Raji (cell line): ENCODE measurements around the gene WDR35.

ENCODE experiments used
- POLR2A ChIP-seq: IDR thresholded peaks from 2 replicates; pipeline ENCODE4 v1.6.1; 2011; ENCODE audit warnings: low read depth, low read length, control low read depth; ENCODE audit not compliant: insufficient read depth

The WDR35 gene

DNA sequence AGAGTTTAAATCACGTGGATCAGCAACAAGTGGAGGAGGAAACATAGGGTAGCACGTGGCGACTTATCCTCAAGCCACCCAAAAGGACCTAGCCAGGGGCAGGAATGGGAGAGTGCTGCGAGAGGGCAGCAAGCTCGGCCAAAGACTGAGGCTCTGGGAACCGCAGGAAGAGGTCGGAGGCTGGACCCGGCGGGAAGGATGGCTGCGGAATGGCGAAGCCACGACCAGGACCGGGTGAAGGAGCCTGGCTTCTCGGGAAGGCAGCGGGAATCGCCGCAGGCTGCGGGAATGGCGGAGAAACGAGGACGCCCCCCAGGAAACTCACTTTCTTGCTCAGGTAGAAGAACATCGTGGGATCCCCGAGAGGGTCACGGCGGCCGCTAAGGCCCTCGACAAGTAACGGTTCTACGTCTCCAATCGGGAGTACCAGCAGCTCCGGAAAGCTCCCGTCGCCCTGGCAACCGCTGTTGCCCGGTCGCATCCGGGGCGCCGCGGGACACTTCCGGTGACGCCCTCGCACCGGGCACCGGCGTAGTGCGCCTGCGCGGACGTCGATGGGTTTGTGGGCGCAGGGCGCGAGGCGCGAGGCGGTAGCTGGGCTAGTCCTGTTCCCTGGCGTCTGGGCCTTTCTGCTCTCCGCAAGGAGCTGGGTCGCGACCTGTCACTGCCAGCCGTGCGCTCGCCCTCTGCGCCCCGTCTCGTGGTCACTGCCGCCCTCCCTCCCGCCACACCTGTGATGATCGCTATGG lies at the start of gene WDR35:
Gene WDR35, minus strand, starts transcription at position 439 of the 749 bp plus-strand sequence. Its CDS starts 90 bp downstream, at position 349.
- TF ChIP-seq POLR2A: peak; percentile 90

- TF ChIP-seq POLR2A: no peak
Observed at GRCh38 chr2:20037660-20038059, 47.8 kb upstream of the WDR35 start.

DNA sequence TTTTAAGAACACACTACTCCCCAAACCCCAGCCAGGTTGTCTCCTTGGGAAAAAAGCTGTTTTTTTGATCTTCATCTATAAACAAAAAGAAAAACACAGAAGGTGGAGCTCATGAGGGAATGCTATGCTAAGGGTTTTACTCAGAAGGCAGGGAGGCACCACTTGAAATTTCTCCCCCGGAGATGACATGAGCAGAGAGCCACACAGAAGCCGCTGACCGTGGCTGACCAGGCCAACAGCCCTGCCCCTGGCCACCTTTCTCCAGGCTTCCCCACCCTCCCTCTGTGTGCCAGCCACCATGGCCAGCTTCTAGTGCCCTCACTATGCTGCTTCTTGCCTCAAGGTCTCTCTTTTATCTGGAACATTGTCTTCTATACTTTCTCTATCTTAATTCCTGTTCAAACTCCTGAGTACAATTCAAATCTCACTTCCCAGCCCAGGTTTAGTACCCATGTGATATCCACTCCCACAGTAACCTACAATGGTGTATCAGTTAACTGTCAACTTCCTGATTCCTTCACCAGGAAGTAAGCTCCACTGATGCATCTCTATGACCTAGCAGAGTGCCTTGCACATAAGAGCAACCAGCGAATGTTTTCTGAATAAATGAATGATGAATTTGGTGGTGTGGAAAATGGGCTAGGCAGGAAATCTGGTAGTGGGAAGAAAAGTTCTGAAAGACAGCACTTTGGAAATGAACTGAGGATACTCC lies 46.2 kb upstream of the WDR35 start:
- no peak for TF ChIP-seq POLR2A

DNA sequence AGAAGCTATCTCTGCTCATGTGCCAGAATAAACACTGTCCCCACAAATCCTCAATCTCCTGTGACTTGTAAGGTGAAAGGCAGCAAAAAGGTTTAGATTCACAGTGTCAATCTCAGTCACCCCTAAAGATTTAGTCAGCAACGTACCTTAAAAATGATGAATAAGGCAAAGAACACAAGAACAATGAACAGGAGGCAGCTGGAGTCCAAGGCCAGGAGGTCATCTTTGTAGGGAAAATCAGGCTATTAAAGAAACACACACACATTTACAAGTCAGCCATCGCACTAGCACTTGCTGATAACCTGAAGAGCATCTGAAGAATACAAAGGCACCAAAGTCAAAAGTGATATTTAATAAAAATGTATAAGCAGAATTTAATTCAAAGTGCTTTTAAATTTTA lies 44.9 kb upstream of the WDR35 start:
- no peak for TF ChIP-seq POLR2A

DNA sequence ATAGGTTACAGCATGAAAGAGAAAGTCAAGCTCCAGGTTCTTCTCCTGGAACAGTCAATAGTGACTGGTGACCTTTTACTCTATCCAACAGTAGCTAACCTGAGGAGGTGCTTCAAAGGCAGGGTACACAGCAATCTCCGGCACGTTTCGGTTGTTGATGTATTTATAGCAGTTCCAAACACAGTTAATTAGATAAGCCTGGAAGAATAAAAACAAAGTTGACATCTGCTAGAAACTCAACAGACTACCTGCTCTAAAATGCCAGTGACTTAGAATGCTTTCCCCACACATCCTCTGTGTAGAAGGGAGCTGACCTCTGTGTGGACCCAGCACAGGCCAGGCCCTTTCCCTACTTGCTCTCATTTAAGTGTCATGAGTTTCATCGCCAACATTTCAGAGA lies 44.3 kb upstream of the WDR35 start:
- TF ChIP-seq POLR2A: no peak

- no peak for TF ChIP-seq POLR2A
Observed at GRCh38 chr2:20033322-20033721, 43.4 kb upstream of the WDR35 start.

DNA sequence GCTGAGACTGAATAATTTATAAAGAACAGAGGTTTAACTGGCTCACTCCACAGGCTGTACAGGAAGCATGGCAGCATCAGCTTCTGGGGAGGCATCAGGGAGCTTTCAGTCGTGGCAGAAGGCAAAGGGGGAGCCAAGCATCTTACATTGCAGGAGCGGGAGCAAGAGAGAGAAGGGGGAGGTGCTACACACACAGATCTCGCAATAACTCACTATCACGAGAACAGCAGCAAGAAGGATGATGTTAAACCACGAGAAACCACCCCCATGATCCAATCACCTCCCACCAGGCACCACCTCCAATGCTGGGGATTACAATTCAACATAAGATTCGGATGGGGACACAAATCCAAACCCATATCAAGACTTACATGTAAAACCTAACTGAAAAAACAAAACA lies 40.3 kb upstream of the WDR35 start:
- TF ChIP-seq POLR2A: no peak

- no peak for TF ChIP-seq POLR2A
Observed at GRCh38 chr2:20027705-20028434, 38.0 kb upstream of the WDR35 start.

GRCh38 chr2:20027260-20027677 lies 37.4 kb upstream of the WDR35 start:
- no peak for TF ChIP-seq POLR2A

DNA sequence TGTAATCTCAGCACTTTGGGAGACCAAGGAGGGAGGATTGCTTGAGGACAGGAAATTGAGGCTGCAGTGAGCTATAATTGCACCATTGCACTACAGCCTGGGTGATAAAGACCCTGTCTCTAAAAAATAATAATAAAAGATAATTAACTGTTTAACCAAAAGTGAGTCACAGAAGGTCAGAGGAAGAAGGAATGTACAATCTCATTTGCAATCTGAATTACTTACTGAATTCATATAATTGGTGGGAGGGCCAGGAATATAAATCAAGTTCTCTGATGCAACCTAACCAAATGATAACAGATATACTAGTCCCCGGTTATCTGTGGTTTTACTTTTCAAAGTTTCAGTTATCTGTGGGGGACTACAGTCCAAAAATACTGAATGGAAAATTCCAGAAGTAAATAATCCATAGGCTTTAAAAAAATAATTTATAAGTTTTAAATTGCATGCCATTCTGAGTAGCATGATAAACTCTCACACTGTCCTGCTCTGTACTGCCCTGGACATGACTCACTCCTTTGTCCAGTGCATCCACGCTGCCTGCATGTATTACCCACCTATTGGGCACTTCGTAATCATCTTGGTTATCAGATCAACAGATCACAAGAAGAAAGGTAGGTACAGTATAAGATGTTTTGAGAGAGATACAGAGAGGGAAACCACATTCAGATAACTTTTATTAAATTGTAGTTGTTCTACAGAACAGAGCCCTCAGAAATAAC lies 35.3 kb upstream of the WDR35 start:
- TF ChIP-seq POLR2A: no peak

DNA sequence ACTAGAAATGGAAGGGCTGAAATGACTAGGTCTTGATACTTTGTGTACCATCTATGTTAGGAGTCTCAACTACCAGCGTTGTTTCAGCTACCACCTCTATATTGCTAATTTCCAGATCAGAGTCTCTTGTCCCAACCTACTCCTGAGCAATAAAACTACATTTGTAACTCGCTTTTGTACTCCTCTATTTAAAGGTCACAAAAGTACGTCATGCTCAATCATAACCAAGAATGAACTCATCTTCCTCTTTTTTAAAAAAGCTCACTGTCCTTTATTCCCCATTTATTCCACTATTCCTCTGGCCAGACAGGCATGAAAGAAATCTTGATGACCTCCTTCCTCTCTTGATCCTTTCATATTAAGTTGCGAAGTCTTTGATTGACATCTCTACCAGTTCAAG lies 33.8 kb upstream of the WDR35 start:
- TF ChIP-seq POLR2A: no peak

DNA sequence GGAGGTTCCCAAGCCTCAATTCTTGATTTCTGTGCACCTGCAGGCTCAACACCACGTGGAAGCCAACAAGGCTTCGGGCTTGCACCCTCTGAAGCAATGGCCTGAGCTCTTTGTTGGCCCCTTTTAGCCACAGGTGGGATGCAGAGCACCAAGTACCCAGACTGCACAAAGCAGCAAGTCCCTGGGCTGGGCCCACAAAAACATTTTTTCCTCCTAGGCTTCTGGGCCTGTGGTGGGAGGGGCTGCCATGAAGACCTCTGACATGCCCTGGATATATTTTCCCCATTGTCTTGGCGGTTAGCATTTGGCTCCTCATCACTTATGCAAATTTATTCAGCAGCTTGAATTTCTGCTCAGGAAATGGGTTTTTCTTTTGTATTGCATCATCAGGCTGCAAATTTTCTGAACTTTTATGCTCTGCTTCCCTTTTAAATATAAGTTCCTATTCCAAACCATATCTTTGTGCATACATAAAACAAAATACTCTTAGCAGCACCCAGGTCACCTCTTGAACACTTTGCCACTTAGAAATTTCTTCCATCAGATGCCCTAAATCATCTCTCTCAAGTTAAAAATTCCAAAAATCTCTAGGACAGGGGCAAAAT lies 31.6 kb upstream of the WDR35 start:
- TF ChIP-seq POLR2A: no peak

- TF ChIP-seq POLR2A: no peak
Observed at GRCh38 chr2:20019747-20020146, 29.8 kb upstream of the WDR35 start.

GRCh38 chr2:20018601-20019152 lies 28.8 kb upstream of the WDR35 start:
- no peak for TF ChIP-seq POLR2A
